ENCODE measurements around the gene DNAH9.

Gene DNAH9

GRCh38 chr17:11557727-11558452, 40.4 kb upstream of the DNAH9 start:
- DNase-seq (ENCODE audit: insufficient read length, low spot score): no peak
- FAIRE-seq: no peak
- no peak for TF ChIP-seq SPI1 (IDR thresholded peaks at IDR 0.05; ENCODE audit: low read depth, low read length)

DNA sequence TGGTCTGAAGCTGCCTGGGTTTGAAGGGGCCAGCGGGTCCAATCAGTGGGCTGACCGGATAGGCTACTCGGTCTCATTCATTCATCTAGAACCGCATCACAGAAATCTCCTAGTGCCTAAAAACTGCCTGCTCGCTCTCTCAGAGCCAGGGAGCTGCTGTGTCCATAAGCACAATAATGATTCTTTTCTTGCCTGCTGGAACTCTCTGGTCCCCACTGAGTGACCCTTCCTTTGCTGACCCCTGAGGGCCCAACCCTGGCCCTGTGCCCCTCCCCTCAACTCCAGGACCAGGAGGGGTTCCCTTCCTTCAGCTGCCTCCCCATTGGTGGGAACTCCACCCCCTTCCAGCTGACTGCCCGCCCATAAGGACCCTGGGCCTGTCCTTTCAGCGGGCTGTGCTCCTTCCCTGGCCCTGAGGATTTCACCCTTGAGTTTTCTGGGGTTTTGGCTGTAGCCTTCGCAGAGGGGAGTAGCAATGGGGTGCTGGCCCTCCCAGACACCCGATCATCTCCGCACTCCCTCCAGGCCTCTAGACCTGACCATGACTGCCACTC, 39.5 kb upstream of the DNAH9 start:
- no peak for FAIRE-seq
- no peak for TF ChIP-seq SPI1 (IDR thresholded peaks at IDR 0.05; ENCODE audit: low read depth, low read length)
- TF ChIP-seq POU2F2 (IDR thresholded peaks at IDR 0.05; ENCODE audit: low read depth, low read length): no peak
- no peak for TF ChIP-seq POLR2AphosphoS5 (IDR thresholded peaks at IDR 0.05; ENCODE audit: low read depth, low read length)
- TF ChIP-seq PAX5 (IDR thresholded peaks at IDR 0.05; ENCODE audit: insufficient read depth, low read length, severe bottlenecking): no peak
- no peak for TF ChIP-seq TAF1 (IDR thresholded peaks at IDR 0.05; ENCODE audit: low read depth, low read length)
- TF ChIP-seq POLR2A (IDR thresholded peaks at IDR 0.05; ENCODE audit: low read depth, low read length): no peak
- no peak for DNase-seq (ENCODE audit: insufficient read length, low spot score)

DNA sequence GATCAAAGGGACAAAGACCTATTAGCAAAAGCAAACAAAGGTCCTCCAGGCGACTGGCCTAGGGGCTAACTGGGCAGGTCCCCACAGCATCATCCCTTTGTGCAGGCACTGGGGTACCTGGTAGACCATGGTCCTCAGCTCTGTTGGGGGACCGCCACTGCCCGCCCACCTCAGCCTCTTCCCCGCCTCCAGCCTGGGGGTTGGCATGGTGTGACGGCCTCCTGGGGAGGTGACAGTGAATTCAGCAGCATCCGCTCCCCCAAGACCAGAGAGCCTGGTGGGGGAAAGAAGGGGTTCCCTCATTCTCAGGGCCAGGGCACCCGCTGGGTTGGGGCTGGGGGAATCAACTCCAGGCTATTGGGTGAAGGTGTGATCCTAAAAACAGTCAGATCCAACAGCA, 38.7 kb upstream of the DNAH9 start:
- TF ChIP-seq POLR2AphosphoS5 (IDR thresholded peaks at IDR 0.05; ENCODE audit: low read depth, low read length) (no peak), PAX5 (IDR thresholded peaks at IDR 0.05; ENCODE audit: insufficient read depth, low read length, severe bottlenecking) (no peak), TAF1 (IDR thresholded peaks at IDR 0.05; ENCODE audit: low read depth, low read length) (no peak), SPI1 (IDR thresholded peaks at IDR 0.05; ENCODE audit: low read depth, low read length) (no peak), POLR2A (IDR thresholded peaks at IDR 0.05; ENCODE audit: low read depth, low read length) (no peak), POU2F2 (IDR thresholded peaks at IDR 0.05; ENCODE audit: low read depth, low read length) (no peak)
- DNase-seq (ENCODE audit: insufficient read length, low spot score) (no peak), FAIRE-seq (no peak)

- TF ChIP-seq PAX5 (IDR thresholded peaks at IDR 0.05; ENCODE audit: insufficient read depth, low read length, severe bottlenecking): no peak
- TF ChIP-seq POLR2AphosphoS5 (IDR thresholded peaks at IDR 0.05; ENCODE audit: low read depth, low read length): no peak
- no peak for TF ChIP-seq TAF1 (IDR thresholded peaks at IDR 0.05; ENCODE audit: low read depth, low read length)
- TF ChIP-seq POLR2A (IDR thresholded peaks at IDR 0.05; ENCODE audit: low read depth, low read length): no peak
- TF ChIP-seq POU2F2 (IDR thresholded peaks at IDR 0.05; ENCODE audit: low read depth, low read length): no peak
- DNase-seq (ENCODE audit: insufficient read length, low spot score): no peak
- FAIRE-seq: no peak
Measured at GRCh38 chr17:11561281-11561680, 37.0 kb upstream of the DNAH9 start.

DNA sequence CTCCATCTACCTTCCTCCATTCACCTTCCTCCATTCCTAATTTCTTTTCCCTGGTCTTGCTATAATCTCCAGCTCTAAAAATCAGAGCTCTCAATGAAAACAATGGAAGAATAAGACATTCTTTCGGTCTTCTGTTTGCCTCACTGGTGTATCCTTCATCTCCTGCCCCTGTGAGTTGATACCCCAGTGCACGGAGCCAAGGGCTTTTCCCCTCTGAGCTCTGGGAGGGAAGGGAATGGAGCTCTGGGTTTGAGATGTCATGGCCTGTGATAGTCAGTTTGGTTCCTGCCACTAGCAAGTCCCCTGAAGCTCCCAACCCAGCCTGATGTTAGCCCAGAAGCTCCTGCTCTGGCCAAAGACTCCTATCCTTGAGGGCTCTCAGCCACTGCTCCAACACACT, 36.6 kb upstream of the DNAH9 start:
- TF ChIP-seq PAX5 (IDR thresholded peaks at IDR 0.05; ENCODE audit: insufficient read depth, low read length, severe bottlenecking): no peak
- no peak for TF ChIP-seq POU2F2 (IDR thresholded peaks at IDR 0.05; ENCODE audit: low read depth, low read length)
- TF ChIP-seq POLR2A (IDR thresholded peaks at IDR 0.05; ENCODE audit: low read depth, low read length): no peak
- no peak for TF ChIP-seq TAF1 (IDR thresholded peaks at IDR 0.05; ENCODE audit: low read depth, low read length)
- no peak for TF ChIP-seq SPI1 (IDR thresholded peaks at IDR 0.05; ENCODE audit: low read depth, low read length)
- TF ChIP-seq POLR2AphosphoS5 (IDR thresholded peaks at IDR 0.05; ENCODE audit: low read depth, low read length): no peak
- FAIRE-seq (no peak), DNase-seq (ENCODE audit: insufficient read length, low spot score) (no peak)

DNA sequence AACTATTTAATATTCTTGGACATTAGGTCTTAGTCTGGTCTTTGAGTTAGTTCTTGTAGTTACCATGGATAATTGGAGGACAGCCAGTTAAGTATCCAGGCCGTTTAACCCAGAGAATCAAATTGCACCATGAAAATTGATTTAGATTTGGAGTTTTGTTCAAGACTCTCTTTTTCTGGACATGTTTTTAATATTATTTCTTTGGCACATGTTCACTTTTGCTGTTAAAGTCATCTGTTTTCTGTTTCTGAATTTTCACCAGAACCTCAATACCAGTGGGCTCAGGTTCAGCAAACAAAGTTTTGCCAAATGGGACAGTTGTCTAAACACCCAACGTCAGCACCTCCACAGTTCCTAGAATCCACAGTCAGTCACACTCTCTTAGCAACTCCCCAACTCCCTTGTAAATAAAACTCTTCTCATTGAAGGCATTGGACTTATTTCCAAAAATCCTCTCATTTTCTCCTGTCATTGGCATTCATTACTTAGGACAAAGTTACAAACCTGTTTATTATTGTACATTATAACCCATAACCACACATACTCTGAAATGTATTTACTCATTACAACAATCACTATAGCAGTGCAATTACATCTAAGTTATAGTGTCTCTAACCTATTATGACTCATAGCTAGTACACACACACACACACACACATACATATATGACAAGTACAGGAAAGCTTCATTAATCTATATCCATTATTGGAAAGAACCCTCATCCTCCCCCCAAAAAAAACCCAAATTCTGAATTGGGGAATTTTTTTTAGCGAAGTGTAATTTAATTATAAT, 33.5 kb upstream of the DNAH9 start:
- FAIRE-seq: no peak
- TF ChIP-seq PAX5 (IDR thresholded peaks at IDR 0.05; ENCODE audit: insufficient read depth, low read length, severe bottlenecking) (no peak), POU2F2 (IDR thresholded peaks at IDR 0.05; ENCODE audit: low read depth, low read length) (no peak), SPI1 (IDR thresholded peaks at IDR 0.05; ENCODE audit: low read depth, low read length) (no peak), POLR2A (IDR thresholded peaks at IDR 0.05; ENCODE audit: low read depth, low read length) (no peak), TAF1 (IDR thresholded peaks at IDR 0.05; ENCODE audit: low read depth, low read length) (no peak), POLR2AphosphoS5 (IDR thresholded peaks at IDR 0.05; ENCODE audit: low read depth, low read length) (no peak)
- no peak for DNase-seq (ENCODE audit: insufficient read length, low spot score)

- TF ChIP-seq SPI1 (IDR thresholded peaks at IDR 0.05; ENCODE audit: low read depth, low read length) (no peak), POLR2A (IDR thresholded peaks at IDR 0.05; ENCODE audit: low read depth, low read length) (no peak), POLR2AphosphoS5 (IDR thresholded peaks at IDR 0.05; ENCODE audit: low read depth, low read length) (no peak), POU2F2 (IDR thresholded peaks at IDR 0.05; ENCODE audit: low read depth, low read length) (no peak), TAF1 (IDR thresholded peaks at IDR 0.05; ENCODE audit: low read depth, low read length) (no peak), PAX5 (IDR thresholded peaks at IDR 0.05; ENCODE audit: insufficient read depth, low read length, severe bottlenecking) (no peak)
- FAIRE-seq (no peak), DNase-seq (ENCODE audit: insufficient read length, low spot score) (no peak)
Measured at GRCh38 chr17:11565591-11565990, 32.7 kb upstream of the DNAH9 start.

DNA sequence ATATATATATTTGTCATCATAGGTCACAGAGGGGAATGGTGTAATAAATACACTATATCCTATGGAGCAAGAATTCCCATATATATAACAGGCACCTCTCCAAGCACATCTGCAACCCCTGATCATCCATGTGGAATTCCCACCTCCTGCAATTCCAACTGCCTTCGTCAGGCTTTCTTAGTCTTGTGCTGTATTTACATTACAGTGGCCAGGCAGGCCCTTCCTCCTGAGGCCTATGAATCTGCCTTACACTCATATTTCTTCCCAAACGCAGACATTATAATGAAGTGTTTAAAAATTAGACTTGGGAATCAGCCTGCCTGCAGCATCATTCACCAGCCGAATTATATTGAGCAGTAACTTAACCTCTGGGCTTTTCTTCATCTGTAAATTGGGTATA, 19.3 kb upstream of the DNAH9 start:
- TF ChIP-seq POLR2A (IDR thresholded peaks at IDR 0.05; ENCODE audit: low read depth, low read length) (no peak), POU2F2 (IDR thresholded peaks at IDR 0.05; ENCODE audit: low read depth, low read length) (no peak), TAF1 (IDR thresholded peaks at IDR 0.05; ENCODE audit: low read depth, low read length) (no peak), PAX5 (IDR thresholded peaks at IDR 0.05; ENCODE audit: insufficient read depth, low read length, severe bottlenecking) (no peak), POLR2AphosphoS5 (IDR thresholded peaks at IDR 0.05; ENCODE audit: low read depth, low read length) (no peak), SPI1 (IDR thresholded peaks at IDR 0.05; ENCODE audit: low read depth, low read length) (no peak)

DNA sequence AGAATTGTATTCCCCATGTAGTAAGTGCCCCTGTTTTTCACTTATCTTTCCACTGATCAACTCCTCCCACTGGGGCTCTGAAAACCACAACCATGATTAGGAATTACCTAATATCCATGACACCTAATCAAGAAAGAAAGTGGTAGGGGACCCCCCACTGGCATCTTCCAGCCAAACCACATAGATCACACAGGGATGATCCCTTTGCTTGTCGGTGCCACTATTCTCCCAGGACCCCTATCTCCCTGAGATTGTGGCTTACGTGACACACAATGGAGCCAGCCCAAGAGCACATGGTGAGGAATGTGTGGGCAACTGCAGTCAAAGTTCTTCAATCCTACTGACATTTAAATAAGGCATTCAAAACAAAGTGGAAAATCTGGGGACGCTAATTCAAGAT, 17.6 kb upstream of the DNAH9 start:
- no peak for FAIRE-seq
- no peak for DNase-seq (ENCODE audit: insufficient read length, low spot score)
- no peak for TF ChIP-seq POLR2AphosphoS5 (IDR thresholded peaks at IDR 0.05; ENCODE audit: low read depth, low read length)
- no peak for TF ChIP-seq TAF1 (IDR thresholded peaks at IDR 0.05; ENCODE audit: low read depth, low read length)
- no peak for TF ChIP-seq POLR2A (IDR thresholded peaks at IDR 0.05; ENCODE audit: low read depth, low read length)
- no peak for TF ChIP-seq PAX5 (IDR thresholded peaks at IDR 0.05; ENCODE audit: insufficient read depth, low read length, severe bottlenecking)
- no peak for TF ChIP-seq SPI1 (IDR thresholded peaks at IDR 0.05; ENCODE audit: low read depth, low read length)
- no peak for TF ChIP-seq POU2F2 (IDR thresholded peaks at IDR 0.05; ENCODE audit: low read depth, low read length)

More for the DNA sequence above, 19.3 kb upstream of the DNAH9 start:
- no peak for FAIRE-seq
- no peak for DNase-seq (ENCODE audit: insufficient read length, low spot score)

Data from GM12891 (cell line).